Esophagus squamous epithelium (tissue), 5 donors: ENCODE data around the gene NXNL2. TPM values are rescaled to one million over a fixed set of nuclear protein-coding genes. Genes with fewer than 3 reads are reported as not detected.

ENCODE experiments used
- DNase-seq: peaks from one replicate; lab custom pipeline; 2025; lab: John Stamatoyannopoulos, UW
- H3K27ac ChIP-seq, 4 donors: fragments of 200-600 bp; sonication (generic); one replicate each; pipeline ENCODE4 v1.5.1; 2016 to 2019; ENCODE audit warnings: mild to moderate bottlenecking in 1 of 4
- H3K27me3 ChIP-seq, 4 donors: fragments of 200-600 bp; sonication (generic); 1 replicate in 3 of 4; 2 replicates in 1 of 4; pipeline versions ENCODE4 v1.5.1 to v1.6.0; 2017 to 2021; ENCODE audit warnings: antibody characterized with exemption in 1 of 4
- H3K36me3 ChIP-seq, 3 donors: fragments of 200-600 bp; sonication (generic); one replicate each; pipeline ENCODE4 v1.5.1; 2016 to 2019
- H3K4me1 ChIP-seq, 3 donors: fragments of 200-600 bp; sonication (generic); one replicate each; pipeline ENCODE4 v1.5.1; 2017 to 2019
- H3K4me3 ChIP-seq, 4 donors: fragments of 200-600 bp; sonication (generic); 1 replicate in 3 of 4; 2 replicates in 1 of 4; pipeline ENCODE4 v1.5.1; 2016 to 2019; ENCODE audit warnings: mild to moderate bottlenecking in 2 of 4, moderate library complexity in 1 of 4
- H3K9me3 ChIP-seq, 3 donors: fragments of 200-600 bp; sonication (generic); one replicate each; pipeline ENCODE4 v1.5.1; 2016 to 2019
- POLR2A ChIP-seq, 4 donors: fragments of 450-650 bp; IDR thresholded peaks; one replicate each; pipeline ENCODE4 v1.6.1; 2017; ENCODE audit warnings: antibody characterized with exemption in 4 of 4, mild to moderate bottlenecking in 4 of 4, moderate library complexity in 3 of 4
- WGBS, 2 donors: methylation state at CpG; one replicate each; pipeline ENCODE4 v1.1.5; 2018; 5-methylcytosine and 5-hydroxymethylcytosine counted together
- intact Hi-C: fragments of 100-400 bp; cut with DNase I; formaldehyde crosslinking; loops from one replicate; pipeline ENCODE4 v1.15.0; 2022
- total RNA-seq, 4 donors: library from RNA; depleted of rRNA; stranded (reverse); fragments of >200 nt; gene quantifications; one replicate each; pipeline ENCODE4 v1.1.0, GENCODE V29; 2016
- TF ChIP-seq, protein P1 (sequence below), 6 experiments: fragments of 450-650 bp in 4 of 6; fragments of 200-600 bp in 2 of 6; sonication (generic) in 2 of 6; IDR thresholded peaks; one replicate each; pipeline ENCODE4 v1.5.1; 2016 to 2019; ENCODE audit warnings: antibody characterized with exemption in 6 of 6, mild to moderate bottlenecking in 4 of 6, moderate library complexity in 4 of 6
- donor health status: DM: yes; HTN: yes; CAD: no.

The NXNL2 gene
- total RNA-seq, 4 donors from 2014 or later, result 0.76 TPM; not detected in 3

DNA sequence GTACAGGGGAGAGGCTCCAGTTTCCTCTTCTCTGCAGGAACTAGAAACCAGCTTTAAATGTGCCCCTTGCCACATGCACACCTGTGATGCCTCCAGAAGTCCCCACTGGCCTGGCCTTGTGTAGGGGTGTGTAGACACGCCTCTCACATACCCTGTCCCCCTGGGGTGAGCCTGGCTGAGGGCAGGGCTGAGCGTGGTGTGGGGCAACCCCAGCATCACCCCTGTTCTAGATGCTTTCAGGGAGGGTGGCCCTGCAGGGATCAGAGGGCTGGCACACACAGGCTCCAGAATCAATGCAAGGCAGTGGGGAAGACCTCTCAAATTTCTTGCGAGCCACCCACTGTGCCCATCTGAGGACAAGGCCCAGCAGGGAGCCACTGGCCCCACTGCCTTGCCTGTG lies 54.7 kb downstream of the NXNL2 start:
- H3K27ac ChIP-seq, result no peak overlapping the region
- intact Hi-C loops, result loop anchor here (5.0 kb wide), 1 partner anchor 413 kb away; no protein-coding TSS in a partner anchor
- no peak for DNase-seq
- 100% methylated on average over 2 of the region's 3 CpGs; no CpG with 5 or more reads in 1 of the 2 donors for WGBS, 2 donors
- H3K9me3 ChIP-seq, result no peaks in the 10 kb centered on the region
- peaks cover 0 to 12% (median 0%) of the 10 kb centered on the region in 3 donors for H3K4me1 ChIP-seq
- no peaks in the 10 kb centered on the region for H3K36me3 ChIP-seq
- H3K4me3 ChIP-seq, result no peak overlapping the region
- H3K27me3 ChIP-seq, result peaks cover 0 to 8% (median 0%) of the 10 kb centered on the region in 4 donors
- TF ChIP-seq, protein P1, sequence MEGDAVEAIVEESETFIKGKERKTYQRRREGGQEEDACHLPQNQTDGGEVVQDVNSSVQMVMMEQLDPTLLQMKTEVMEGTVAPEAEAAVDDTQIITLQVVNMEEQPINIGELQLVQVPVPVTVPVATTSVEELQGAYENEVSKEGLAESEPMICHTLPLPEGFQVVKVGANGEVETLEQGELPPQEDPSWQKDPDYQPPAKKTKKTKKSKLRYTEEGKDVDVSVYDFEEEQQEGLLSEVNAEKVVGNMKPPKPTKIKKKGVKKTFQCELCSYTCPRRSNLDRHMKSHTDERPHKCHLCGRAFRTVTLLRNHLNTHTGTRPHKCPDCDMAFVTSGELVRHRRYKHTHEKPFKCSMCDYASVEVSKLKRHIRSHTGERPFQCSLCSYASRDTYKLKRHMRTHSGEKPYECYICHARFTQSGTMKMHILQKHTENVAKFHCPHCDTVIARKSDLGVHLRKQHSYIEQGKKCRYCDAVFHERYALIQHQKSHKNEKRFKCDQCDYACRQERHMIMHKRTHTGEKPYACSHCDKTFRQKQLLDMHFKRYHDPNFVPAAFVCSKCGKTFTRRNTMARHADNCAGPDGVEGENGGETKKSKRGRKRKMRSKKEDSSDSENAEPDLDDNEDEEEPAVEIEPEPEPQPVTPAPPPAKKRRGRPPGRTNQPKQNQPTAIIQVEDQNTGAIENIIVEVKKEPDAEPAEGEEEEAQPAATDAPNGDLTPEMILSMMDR (IDR thresholded peaks at IDR 0.05), result no peak
- TF ChIP-seq POLR2A (IDR thresholded peaks at IDR 0.05), result no peak

DNA sequence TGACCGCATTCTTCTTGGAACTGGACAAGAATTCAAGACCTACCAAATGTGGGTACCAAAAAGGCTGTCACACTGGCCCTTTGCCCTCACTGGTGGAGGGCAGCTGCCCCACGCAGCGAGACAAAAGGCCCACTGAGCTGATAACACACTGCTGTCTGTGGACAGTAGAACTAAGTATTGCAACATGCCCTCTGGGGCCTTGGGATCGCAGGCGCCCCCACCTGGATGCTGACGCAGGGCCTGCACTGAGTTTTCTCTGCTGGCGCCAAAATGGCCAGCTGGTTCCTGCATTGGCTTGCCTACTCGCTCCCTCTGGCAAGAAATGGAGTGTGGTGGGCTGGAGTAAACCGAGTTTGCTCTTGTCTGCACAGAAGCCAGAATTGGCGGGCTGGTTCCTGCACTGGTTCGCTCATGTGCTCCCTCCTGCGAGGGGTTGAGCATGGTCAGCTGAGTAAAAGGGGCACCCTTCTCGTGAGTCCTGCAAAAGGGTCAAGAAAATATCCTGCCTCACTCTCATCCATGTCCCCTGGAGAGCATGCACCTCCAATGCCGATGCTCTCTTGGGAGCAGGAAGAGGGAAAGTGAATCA lies 55.7 kb downstream of the NXNL2 start:
- H3K4me3 ChIP-seq, result no peak overlapping the region
- no peak for DNase-seq
- H3K27ac ChIP-seq, result no peak overlapping the region
- peaks cover 0 to 11% (median 0%) of the 10 kb centered on the region in 3 donors for H3K4me1 ChIP-seq
- no peaks in the 10 kb centered on the region for H3K9me3 ChIP-seq
- no peak for TF ChIP-seq POLR2A (IDR thresholded peaks at IDR 0.05)
- TF ChIP-seq, protein P1 (IDR thresholded peaks at IDR 0.05), result peak in 1 of 6 experiments; percentile 12
- intact Hi-C loops, result loop anchor here (5.0 kb wide), 1 partner anchor 412 kb away; no protein-coding TSS in a partner anchor
- H3K27me3 ChIP-seq, result peaks cover 0 to 8% (median 0%) of the 10 kb centered on the region in 4 donors
- WGBS, 2 donors, result 62 to 75% methylated on average over 6 to 7 of the region's 14 CpGs
- no peaks in the 10 kb centered on the region for H3K36me3 ChIP-seq

DNA sequence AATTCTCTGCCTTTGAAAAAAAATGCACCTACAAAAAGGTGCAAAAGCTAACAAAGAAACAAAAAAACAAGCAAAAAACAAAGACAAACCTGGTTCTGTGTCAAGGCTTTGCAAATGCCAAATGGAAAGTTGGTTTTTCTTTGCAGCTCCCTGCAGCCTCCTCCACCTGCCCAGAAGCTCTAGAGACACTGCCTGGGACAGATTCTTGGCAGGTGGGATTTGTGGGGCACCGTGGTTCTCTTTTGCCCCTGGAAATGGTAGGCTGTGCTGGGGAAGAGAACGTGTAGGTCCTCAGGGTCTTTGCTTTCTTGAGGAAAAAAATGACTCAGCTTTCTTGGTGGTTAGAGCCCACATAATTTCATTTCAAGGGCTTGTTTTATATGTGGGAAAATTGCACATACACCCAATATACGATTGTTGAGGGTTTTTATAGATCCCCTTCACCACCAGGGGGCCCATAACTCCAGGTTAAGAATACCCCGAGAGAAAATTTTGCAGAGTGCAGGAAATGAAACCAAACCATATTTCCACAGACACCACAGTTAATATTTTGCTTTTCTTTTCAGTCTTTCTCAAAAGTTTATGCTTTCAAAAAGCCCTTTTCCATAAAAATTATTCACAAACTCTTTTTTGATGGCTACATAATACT lies 58.7 kb downstream of the NXNL2 start:
- WGBS, 2 donors, result 11 to 22% methylated on average over 4 of the region's 4 CpGs
- TF ChIP-seq, protein P1 (IDR thresholded peaks at IDR 0.05), result peak; percentile 24 to 78 (median 63)
- TF ChIP-seq POLR2A (IDR thresholded peaks at IDR 0.05), result no peak

More for the DNA sequence above, 58.7 kb downstream of the NXNL2 start:
- Histone ChIP-seq H3K9me3 (no peaks in the 10 kb centered on the region), H3K27ac (no peak overlapping the region), H3K36me3 (no peaks in the 10 kb centered on the region), H3K27me3 (peaks cover 0 to 15% (median 0%) of the 10 kb centered on the region in 4 donors), H3K4me3 (no peak overlapping the region), H3K4me1 (no peaks in the 10 kb centered on the region)
- no peak for DNase-seq
- intact Hi-C loops, result loop anchor here (5.0 kb wide), 1 partner anchor 409 kb away; no protein-coding TSS in a partner anchor

Other genes starting within 250 kb of the NXNL2 start
- gene SPIN1, start 146.7 kb upstream of the NXNL2 start, total RNA-seq, result 10 to 100 TPM; 23.5 to 56.5 (median 38.4) TPM